Panc1 (cell line): Measurements from ENCODE around the gene ATR. TPM values are rescaled to one million over a fixed set of nuclear protein-coding genes. Genes with fewer than 3 reads are reported as not detected.

Experiments used
- ATAC-seq: fragments of 200-7000 bp; cut with Tn5 transposase; 2 replicates; pipeline ENCODE4 v1.9.1; 2020; ENCODE audit warnings: mild to moderate bottlenecking, moderate library complexity
- BruUV-seq: library from RNA; stranded (reverse); fragments of 400-500 nt; replicated peaks from 2 replicates; lab custom pipeline; 2021; lab: Mats Ljungman, UMichigan
- CTCF ChIA-PET: fragments of 300-600 bp; sonication (Branson Sonifier 250); formaldehyde crosslinking; loops from one replicate; lab custom pipeline; 2022; ENCODE audit warnings: antibody characterized with exemption; lab: Charles Lee
- POLR2A ChIA-PET: fragments of 300-600 bp; sonication (Branson Sonifier 250); formaldehyde crosslinking; loops from one replicate; lab custom pipeline; 2022; ENCODE audit warnings: antibody characterized with exemption; lab: Charles Lee
- DNase-seq: peaks from one replicate; pipeline ENCODE4 v3.0.0-alpha.2; 2010; ENCODE audit warnings: low read depth, low spot score
- H3K27ac ChIP-seq: 2 replicates; pipeline ENCODE4 v1.5.1; 2011; ENCODE audit warnings: mild to moderate bottlenecking, low read length, inconsistent platforms
- H3K27me3 ChIP-seq: fragments of 200-500 bp; sonication (Bioruptor generic); 2 replicates; pipeline ENCODE4 v1.6.0; 2014; ENCODE audit warnings: low read length, inconsistent platforms; ENCODE audit not compliant: control insufficient read depth, insufficient read depth
- H3K36me3 ChIP-seq: fragments of 200-500 bp; sonication (Bioruptor generic); 2 replicates; pipeline ENCODE4 v1.5.1; 2014; ENCODE audit warnings: inconsistent platforms, mild to moderate bottlenecking, low read length, moderate library complexity; ENCODE audit not compliant: control insufficient read depth, insufficient read depth
- H3K4me1 ChIP-seq: 2 replicates; pipeline ENCODE4 v1.5.1; 2011; ENCODE audit warnings: inconsistent platforms, mild to moderate bottlenecking, low read length, moderate library complexity; ENCODE audit not compliant: control insufficient read depth, insufficient read depth
- H3K4me3 ChIP-seq, 2 experiments: 2 replicates each; pipeline ENCODE4 v1.5.1; 2011 to 2012; ENCODE audit warnings: low read depth in 2 of 2, low read length in 2 of 2, mild to moderate bottlenecking in 2 of 2, inconsistent platforms in 1 of 2, moderate library complexity in 1 of 2
- H3K9me3 ChIP-seq: fragments of 200-500 bp; sonication (Bioruptor generic); 2 replicates; pipeline ENCODE4 v1.5.1; 2014; ENCODE audit warnings: low read depth, mild to moderate bottlenecking, inconsistent platforms, low read length, moderate library complexity; ENCODE audit not compliant: control insufficient read depth, insufficient read depth
- CTCF ChIP-seq: fragments of 450-650 bp; IDR thresholded peaks from 2 replicates; pipeline ENCODE4 v1.5.1; 2017; ENCODE audit warnings: mild to moderate bottlenecking
- POLR2AphosphoS5 ChIP-seq: IDR thresholded peaks from 2 replicates; pipeline ENCODE4 v1.6.1; 2012; ENCODE audit warnings: mild to moderate bottlenecking, low read depth, low read length, moderate library complexity
- REST ChIP-seq, 2 experiments: IDR thresholded peaks; 2 replicates each; pipeline ENCODE4 v1.6.1; 2011 to 2012; ENCODE audit warnings: low read depth in 2 of 2, control low read depth in 1 of 2, low read length in 1 of 2, mild to moderate bottlenecking in 1 of 2, moderate library complexity in 1 of 2; ENCODE audit not compliant: insufficient read depth in 1 of 2
- SIN3A ChIP-seq: IDR thresholded peaks from 2 replicates; pipeline ENCODE4 v1.6.1; 2012; ENCODE audit warnings: low read depth, mild to moderate bottlenecking, low read length, moderate library complexity, borderline replicate concordance; ENCODE audit not compliant: insufficient read depth
- TCF7L2 ChIP-seq: IDR thresholded peaks from 2 replicates; pipeline ENCODE4 v1.6.1; 2011; ENCODE audit warnings: mild to moderate bottlenecking, low read depth, low read length, inconsistent platforms
- in situ Hi-C: cut with HindIII; loops from 2 replicates; pipeline ENCODE4 v1.10.0; 2016; ENCODE audit warnings: low sequenced_read_pairs, low pct_unique_long_range_greater_than_20kb
- intact Hi-C: fragments of 100-400 bp; cut with micrococcal nuclease; formaldehyde crosslinking; loops from one replicate; pipeline ENCODE4 v1.10.0; 2022; ENCODE audit not compliant: unreplicated experiment
- total RNA-seq: library from RNA; stranded (reverse); gene quantifications from one replicate; pipeline ENCODE4 v1.2.1, GENCODE V29; 2021; ENCODE audit not compliant: unreplicated experiment

The ATR gene
- total RNA-seq, 1 experiment from 2014 or later: 38.6 TPM

- no peak overlapping the region for H3K4me3 ChIP-seq
- no peaks in the 10 kb centered on the region for H3K4me1 ChIP-seq
- TF ChIP-seq CTCF: no peak
- no peak for TF ChIP-seq REST (IDR thresholded peaks at IDR 0.05; ENCODE audit: insufficient read depth in 1 of 2, low read depth in 2 of 2, low read length in 1 of 2)
- no peak for TF ChIP-seq POLR2AphosphoS5
- no peak for TF ChIP-seq TCF7L2
- no peak for TF ChIP-seq SIN3A
- H3K27ac ChIP-seq: no peak overlapping the region
- H3K9me3 ChIP-seq: no peaks in the 10 kb centered on the region
- CTCF ChIA-PET: no interaction called here
- no peak for DNase-seq
- H3K36me3 ChIP-seq: peaks cover 3% of the 10 kb centered on the region; the same call in 1 of the 2 replicates
- intact Hi-C loops (no loop called here), in situ Hi-C loops (no loop called here)
- POLR2A ChIA-PET: no interaction called here
- TSS peak; percentile 14 for BruUV-seq
- no peak for ATAC-seq
- H3K27me3 ChIP-seq: no peaks in the 10 kb centered on the region
Observed at GRCh38 chr3:142436951-142437585, 141.5 kb downstream of the ATR start.

GRCh38 chr3:142434503-142434902 lies 144.0 kb downstream of the ATR start:
- Histone ChIP-seq H3K4me1 (no peaks in the 10 kb centered on the region), H3K9me3 (no peaks in the 10 kb centered on the region), H3K36me3 (peaks cover 3% of the 10 kb centered on the region; the same call in 1 of the 2 replicates), H3K4me3 (no peak overlapping the region), H3K27ac (no peak overlapping the region), H3K27me3 (no peaks in the 10 kb centered on the region)
- intact Hi-C loops (no loop called here), in situ Hi-C loops (no loop called here)
- ATAC-seq: no peak
- DNase-seq: no peak
- TF ChIP-seq TCF7L2: no peak
- TF ChIP-seq CTCF: no peak
- no peak for TF ChIP-seq SIN3A
- TF ChIP-seq POLR2AphosphoS5: no peak
- no peak for TF ChIP-seq REST (IDR thresholded peaks at IDR 0.05; ENCODE audit: insufficient read depth in 1 of 2, low read depth in 2 of 2, low read length in 1 of 2)
- no TSS peak for BruUV-seq
- ChIA-PET CTCF (no interaction called here), POLR2A (no interaction called here)
